Muscle of leg (tissue), 11 donors: ENCODE data around the gene CLCN4. TPM values are rescaled to one million over a fixed set of nuclear protein-coding genes. Genes with fewer than 3 reads are reported as not detected.

ENCODE experiments used
- DNase-seq: peaks from one replicate; pipeline ENCODE4 v3.0.0; 2013
- H3K27ac ChIP-seq: one replicate; pipeline ENCODE4 v1.5.1; 2013; ENCODE audit warnings: mild to moderate bottlenecking, low read length, control low read depth
- H3K27me3 ChIP-seq: one replicate; pipeline ENCODE4 v1.6.1; 2013; ENCODE audit warnings: low read length; ENCODE audit not compliant: control insufficient read depth, insufficient read depth
- H3K36me3 ChIP-seq: one replicate; pipeline ENCODE4 v1.6.1; 2013; ENCODE audit warnings: low read length; ENCODE audit not compliant: control insufficient read depth, insufficient read depth
- H3K4me1 ChIP-seq: one replicate; pipeline ENCODE4 v1.6.1; 2013; ENCODE audit warnings: low read length; ENCODE audit not compliant: control insufficient read depth, insufficient read depth
- H3K4me3 ChIP-seq: one replicate; pipeline ENCODE4 v1.5.1; 2013; ENCODE audit warnings: low read length, control low read depth
- H3K9me3 ChIP-seq: replicated peaks from 2 replicates; pipeline ENCODE4 v1.6.1; 2013; ENCODE audit warnings: low read depth, low read length; ENCODE audit not compliant: control insufficient read depth
- WGBS: methylation state at CpG from one replicate; pipeline ENCODE4 v1.1.5; 2013; ENCODE audit warnings: missing lambda C conversion rate; ENCODE audit not compliant: insufficient coverage; 5-methylcytosine and 5-hydroxymethylcytosine counted together
- polyA plus RNA-seq, 8 donors: library from polyadenylated mRNA; unstranded; fragments of 120-200 nt; gene quantifications; one replicate each; pipeline versions ENCODE4 v1.2.1 to v1.2.3, GENCODE V29; 2013; ENCODE audit warnings: inconsistent platforms in 1 of 8, low replicate concordance in 1 of 8; ENCODE audit not compliant: insufficient read length in 8 of 8, insufficient read depth in 1 of 8
- total RNA-seq: library from RNA; stranded (reverse); fragments of 120-200 nt; gene quantifications from one replicate; pipeline ENCODE4 v1.2.4, GENCODE V29; 2013

The CLCN4 gene
- total and polyA plus RNA-seq, 9 donors, result 8.6 to 15.8 (median 12.9) TPM

DNA sequence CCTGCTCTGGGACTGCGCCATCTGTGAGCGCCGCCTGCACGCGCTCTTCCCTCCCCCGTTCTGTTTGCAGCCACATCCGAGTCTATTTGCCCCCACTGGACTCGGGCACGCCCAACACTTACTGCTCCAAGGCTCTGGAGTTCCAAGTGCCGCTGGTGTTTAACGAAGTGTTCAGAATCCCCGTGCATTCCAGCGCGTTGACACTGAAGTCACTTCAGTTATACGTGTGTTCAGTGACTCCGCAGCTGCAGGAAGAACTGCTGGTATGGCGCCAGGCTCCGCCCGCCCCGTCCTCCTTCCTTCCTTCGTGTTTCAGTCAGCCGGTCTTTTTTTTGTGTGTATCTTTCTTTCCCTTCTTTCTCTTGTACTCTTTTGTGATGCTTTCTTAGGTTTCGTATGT lies 30.7 kb upstream of the CLCN4 start:
- Histone ChIP-seq H3K4me3 (no peak overlapping the region), H3K4me1 (no peaks in the 10 kb centered on the region), H3K9me3 (no peaks in the 10 kb centered on the region), H3K36me3 (peaks cover 35% of the 10 kb centered on the region), H3K27ac (no peak overlapping the region), H3K27me3 (peaks cover 16% of the 10 kb centered on the region)
- DNase-seq, result peak; percentile 50
- 76% methylated on average over 15 of the region's 23 CpGs for WGBS

DNA sequence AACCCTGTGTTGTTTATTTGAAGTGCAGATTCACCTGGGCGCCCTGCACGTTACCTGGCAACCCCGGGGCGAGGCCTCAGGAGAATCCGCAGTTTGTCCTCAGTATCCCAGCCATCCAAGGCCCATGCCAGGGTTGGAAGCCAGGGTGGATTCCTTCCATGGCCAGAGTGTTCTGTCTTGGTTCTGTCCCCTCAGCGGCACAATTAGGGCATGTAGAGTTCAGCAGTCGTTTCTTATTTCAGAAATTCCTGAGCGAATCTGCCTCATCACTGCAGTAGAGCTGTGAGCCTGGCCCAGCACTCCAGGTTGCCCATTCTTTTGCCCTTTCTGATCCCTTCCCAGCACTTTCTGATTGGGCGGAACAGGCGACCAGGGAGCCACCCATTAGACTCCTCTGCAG lies 29.9 kb upstream of the CLCN4 start:
- Histone ChIP-seq H3K4me3 (no peak overlapping the region), H3K4me1 (no peaks in the 10 kb centered on the region), H3K27ac (no peak overlapping the region), H3K9me3 (no peaks in the 10 kb centered on the region), H3K27me3 (peaks cover 16% of the 10 kb centered on the region), H3K36me3 (peaks cover 35% of the 10 kb centered on the region)
- WGBS, result 90% methylated on average over 8 of the region's 10 CpGs
- no peak for DNase-seq

DNA sequence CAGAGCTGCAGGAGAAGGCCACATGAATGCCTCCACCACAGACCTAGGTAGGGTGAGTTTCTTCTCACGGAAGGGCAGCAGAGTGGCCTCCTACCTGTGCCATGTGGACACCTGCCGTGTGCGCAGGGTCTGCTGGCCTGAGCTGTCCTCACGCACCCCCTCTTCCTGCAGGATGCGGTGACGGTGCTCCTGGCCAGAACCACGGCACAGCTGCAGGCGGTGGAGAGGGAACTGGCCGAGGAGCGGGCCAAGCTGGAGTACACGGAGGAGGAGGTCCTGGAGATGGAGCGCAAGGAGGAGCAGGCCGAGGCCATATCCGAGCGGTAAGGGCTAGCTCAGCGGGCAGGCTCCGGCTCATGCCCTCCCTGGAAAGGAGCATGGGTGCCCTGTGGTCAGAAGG lies 28.4 kb upstream of the CLCN4 start:
- Histone ChIP-seq H3K9me3 (no peaks in the 10 kb centered on the region), H3K4me1 (no peaks in the 10 kb centered on the region), H3K27me3 (peaks cover 14% of the 10 kb centered on the region), H3K4me3 (no peak overlapping the region), H3K27ac (no peak overlapping the region), H3K36me3 (peaks cover 39% of the 10 kb centered on the region)
- DNase-seq, result no peak
- 90% methylated on average over 16 of the region's 17 CpGs for WGBS

DNA sequence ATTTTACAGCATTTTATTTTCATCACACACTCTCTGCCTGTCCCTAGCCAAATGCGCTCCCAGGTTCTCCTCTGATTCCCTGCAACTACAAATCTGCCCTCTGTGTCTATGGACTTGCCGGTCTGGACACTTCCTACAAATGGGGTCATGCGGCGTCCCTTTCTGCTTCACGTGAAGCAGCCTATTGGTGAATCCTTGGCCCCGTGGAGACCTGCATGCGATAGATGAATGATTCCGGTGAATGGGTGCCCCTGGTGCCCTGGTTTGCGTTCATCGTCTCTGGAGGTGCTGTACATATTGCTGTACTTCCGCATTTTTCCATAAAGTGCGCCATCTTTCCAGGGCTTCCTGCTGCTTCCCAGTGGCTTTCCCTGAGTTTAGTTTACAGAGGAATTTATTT lies 27.5 kb upstream of the CLCN4 start:
- H3K36me3 ChIP-seq, result peaks cover 40% of the 10 kb centered on the region
- no peak for DNase-seq
- H3K9me3 ChIP-seq, result no peaks in the 10 kb centered on the region
- 91% methylated on average over 9 of the region's 12 CpGs for WGBS
- peaks cover 18% of the 10 kb centered on the region for H3K27me3 ChIP-seq
- H3K27ac ChIP-seq, result no peak overlapping the region
- no peaks in the 10 kb centered on the region for H3K4me1 ChIP-seq
- no peak overlapping the region for H3K4me3 ChIP-seq

DNA sequence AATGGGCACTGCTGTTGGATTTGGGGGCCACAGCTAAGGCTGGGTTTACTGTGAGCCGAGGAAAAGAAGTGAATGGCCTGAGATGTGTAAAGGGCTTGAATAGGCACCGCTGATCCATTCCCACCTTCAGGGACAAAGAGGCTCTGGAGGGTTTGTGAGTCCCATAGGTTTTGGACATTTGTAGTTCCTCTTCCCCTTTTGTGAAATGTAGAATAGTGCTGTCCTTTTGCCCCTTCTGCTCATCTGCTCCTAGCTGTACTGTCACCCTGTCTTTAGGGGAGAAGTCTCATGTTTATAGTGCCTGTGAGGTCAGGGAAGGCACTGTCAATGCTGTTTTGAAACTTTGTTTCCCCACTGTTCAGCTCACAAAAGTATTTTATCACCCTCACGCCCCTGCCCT lies 26.4 kb upstream of the CLCN4 start:
- H3K4me1 ChIP-seq, result no peaks in the 10 kb centered on the region
- no peak overlapping the region for H3K4me3 ChIP-seq
- H3K36me3 ChIP-seq, result peaks cover 38% of the 10 kb centered on the region
- H3K9me3 ChIP-seq, result no peaks in the 10 kb centered on the region
- 100% methylated on average over 1 of the region's 3 CpGs for WGBS
- H3K27ac ChIP-seq, result no peak overlapping the region
- H3K27me3 ChIP-seq, result peaks cover 25% of the 10 kb centered on the region
- DNase-seq, result no peak

DNA sequence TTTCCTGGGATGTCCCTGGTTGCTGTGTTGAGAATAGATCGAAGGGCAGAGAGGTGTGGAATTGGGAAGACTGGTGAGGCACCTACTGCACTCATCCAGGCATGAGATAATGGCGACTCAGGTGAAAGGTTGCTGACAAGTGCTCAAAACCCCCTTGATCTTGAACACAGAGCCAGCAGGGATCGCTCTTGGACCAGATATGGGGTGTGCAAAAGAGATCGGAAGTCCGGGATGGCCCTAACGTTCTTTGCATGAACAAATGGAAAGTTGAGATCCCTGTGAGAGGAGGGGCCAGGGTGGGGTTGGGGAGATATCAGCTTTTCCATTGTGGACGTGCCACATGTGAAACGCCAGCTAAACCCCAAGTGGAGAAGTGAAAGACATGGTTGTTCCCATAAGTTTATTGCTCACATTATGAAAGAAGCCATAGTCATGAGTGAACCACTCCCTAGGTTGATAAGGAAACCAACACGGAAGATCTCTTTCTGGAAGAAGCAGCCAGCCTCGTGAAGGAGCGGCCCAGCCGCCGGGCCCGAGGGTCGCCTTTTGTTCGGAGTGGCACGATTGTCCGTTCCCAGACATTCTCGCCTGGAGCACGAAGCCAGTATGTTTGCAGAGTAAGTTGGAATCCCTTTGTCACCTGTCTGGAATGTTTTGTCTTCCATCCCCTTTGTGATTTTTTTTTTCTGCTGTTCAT lies 22.6 kb upstream of the CLCN4 start:
- H3K9me3 ChIP-seq, result no peaks in the 10 kb centered on the region
- no peak overlapping the region for H3K27ac ChIP-seq
- H3K4me1 ChIP-seq, result no peaks in the 10 kb centered on the region
- H3K36me3 ChIP-seq, result peaks cover 36% of the 10 kb centered on the region
- H3K4me3 ChIP-seq, result no peak overlapping the region
- 91% methylated on average over 10 of the region's 20 CpGs for WGBS
- no peak for DNase-seq
- H3K27me3 ChIP-seq, result peaks cover 28% of the 10 kb centered on the region

DNA sequence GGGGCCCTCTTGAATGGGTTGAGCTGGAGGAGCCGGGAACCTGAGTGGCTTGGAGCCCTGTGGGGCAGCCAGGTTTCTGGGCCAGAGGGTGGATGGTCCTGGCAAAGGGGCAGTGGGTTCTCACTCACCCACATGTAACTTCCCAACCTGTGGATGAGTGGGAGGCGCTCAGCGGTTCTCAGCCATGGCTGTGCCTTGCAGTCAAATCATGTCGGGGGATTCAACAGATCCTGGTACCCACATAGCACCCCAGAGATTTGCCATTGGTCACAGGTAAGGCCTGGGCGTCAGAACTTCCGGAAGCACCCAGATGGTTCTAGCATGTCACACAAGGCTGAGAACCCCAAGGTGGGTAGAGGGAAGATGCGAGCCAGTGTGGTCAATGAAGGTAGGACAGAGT lies 21.9 kb upstream of the CLCN4 start:
- Histone ChIP-seq H3K36me3 (peaks cover 28% of the 10 kb centered on the region), H3K4me1 (no peaks in the 10 kb centered on the region), H3K27me3 (peaks cover 28% of the 10 kb centered on the region), H3K27ac (no peak overlapping the region), H3K9me3 (no peaks in the 10 kb centered on the region), H3K4me3 (no peak overlapping the region)
- 86% methylated on average over 4 of the region's 7 CpGs for WGBS
- no peak for DNase-seq

DNA sequence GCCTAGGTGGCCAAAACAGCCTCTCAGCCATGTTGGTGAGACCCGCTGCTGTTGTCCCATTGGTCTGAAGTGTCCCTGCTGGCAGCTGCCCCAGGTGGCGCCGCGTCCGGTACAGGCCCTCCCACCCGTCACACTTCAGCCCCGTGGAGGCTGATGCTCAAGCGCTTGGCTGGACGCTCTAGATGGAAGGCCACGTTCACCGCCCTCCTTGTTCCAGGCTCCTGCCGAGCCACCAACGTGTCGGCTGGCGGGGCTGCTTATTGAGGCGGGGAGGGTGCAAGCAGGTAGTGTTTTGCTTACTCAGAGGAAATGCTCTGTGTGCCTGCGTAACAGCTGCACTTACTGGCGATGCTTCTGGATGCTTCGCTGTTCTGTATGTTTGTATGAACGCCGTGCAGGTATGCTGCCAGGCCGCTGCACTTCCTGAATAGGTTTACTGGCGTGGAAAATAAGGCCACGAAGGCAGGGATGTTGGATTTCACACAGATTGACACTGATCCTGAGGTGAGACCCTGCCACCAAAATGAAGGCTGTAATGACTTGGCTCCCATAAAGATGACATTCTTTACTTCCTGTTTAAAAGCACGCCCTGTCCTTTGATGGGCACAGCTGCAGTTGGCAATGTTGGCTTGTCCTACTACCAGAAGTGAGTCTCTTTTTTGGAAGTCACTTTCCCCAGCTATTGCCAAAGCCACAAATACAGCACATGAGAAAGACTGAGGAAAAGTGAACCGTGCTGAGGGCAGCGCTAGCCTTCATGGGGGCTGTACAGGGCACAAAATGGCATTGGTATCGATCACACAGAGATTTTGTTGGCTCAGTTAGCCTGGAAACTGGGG lies 21.0 kb upstream of the CLCN4 start:
- H3K4me1 ChIP-seq, result no peaks in the 10 kb centered on the region
- no peaks in the 10 kb centered on the region for H3K9me3 ChIP-seq
- H3K36me3 ChIP-seq, result peaks cover 21% of the 10 kb centered on the region
- H3K4me3 ChIP-seq, result no peak overlapping the region
- WGBS, result 87% methylated on average over 21 of the region's 28 CpGs
- DNase-seq, result no peak
- no peak overlapping the region for H3K27ac ChIP-seq
- H3K27me3 ChIP-seq, result peaks cover 26% of the 10 kb centered on the region

DNA sequence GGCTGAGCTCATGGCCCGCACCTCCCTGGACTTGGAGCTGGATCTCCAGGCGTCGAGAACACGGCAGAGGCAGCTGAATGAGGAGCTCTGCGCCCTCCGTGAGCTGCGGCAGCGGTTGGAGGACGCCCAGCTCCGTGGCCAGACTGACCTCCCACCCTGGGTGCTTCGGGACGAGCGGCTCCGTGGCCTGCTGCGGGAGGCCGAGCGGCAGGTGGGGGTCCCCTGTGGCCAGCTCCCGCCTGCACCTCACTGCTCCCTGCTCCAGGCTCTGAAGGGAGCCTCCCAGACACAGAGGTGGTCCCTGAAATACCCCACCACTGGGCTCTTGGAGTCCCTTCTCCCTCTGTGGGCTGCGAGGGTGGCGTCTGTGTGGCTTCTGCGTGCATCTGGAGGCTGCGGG lies 18.0 kb upstream of the CLCN4 start:
- H3K27ac ChIP-seq, result no peak overlapping the region
- peaks cover 21% of the 10 kb centered on the region for H3K36me3 ChIP-seq
- H3K27me3 ChIP-seq, result peaks cover 31% of the 10 kb centered on the region
- H3K9me3 ChIP-seq, result no peaks in the 10 kb centered on the region
- no peaks in the 10 kb centered on the region for H3K4me1 ChIP-seq
- 90% methylated on average over 18 of the region's 22 CpGs for WGBS
- DNase-seq, result no peak
- H3K4me3 ChIP-seq, result no peak overlapping the region

DNA sequence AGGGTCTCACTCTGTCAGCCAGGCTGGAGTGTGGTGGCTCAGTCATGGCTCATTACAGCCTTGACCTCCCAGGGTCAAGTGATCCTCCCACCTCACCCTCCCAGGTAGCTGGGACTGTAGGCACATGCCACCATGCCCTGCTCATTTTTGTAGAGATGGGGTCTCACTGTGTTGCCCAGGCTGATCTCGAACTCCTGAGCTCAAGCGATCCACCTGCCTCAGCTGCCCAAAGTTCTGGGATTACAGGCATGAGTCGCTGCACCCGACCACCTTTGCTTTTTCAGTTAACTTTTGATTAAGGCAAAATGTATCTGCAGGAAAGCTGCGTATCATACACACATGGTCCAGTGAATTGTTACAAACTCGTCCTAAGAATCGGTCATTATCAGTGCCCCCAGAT lies 16.5 kb upstream of the CLCN4 start:
- WGBS, result 93% methylated on average over 4 of the region's 7 CpGs

More for the DNA sequence above, 16.5 kb upstream of the CLCN4 start:
- Histone ChIP-seq H3K4me3 (no peak overlapping the region), H3K9me3 (no peaks in the 10 kb centered on the region), H3K27me3 (peaks cover 23% of the 10 kb centered on the region), H3K27ac (no peak overlapping the region), H3K4me1 (no peaks in the 10 kb centered on the region), H3K36me3 (peaks cover 18% of the 10 kb centered on the region)
- no peak for DNase-seq
